ENCODE results near the gene DGKI.

DNA sequence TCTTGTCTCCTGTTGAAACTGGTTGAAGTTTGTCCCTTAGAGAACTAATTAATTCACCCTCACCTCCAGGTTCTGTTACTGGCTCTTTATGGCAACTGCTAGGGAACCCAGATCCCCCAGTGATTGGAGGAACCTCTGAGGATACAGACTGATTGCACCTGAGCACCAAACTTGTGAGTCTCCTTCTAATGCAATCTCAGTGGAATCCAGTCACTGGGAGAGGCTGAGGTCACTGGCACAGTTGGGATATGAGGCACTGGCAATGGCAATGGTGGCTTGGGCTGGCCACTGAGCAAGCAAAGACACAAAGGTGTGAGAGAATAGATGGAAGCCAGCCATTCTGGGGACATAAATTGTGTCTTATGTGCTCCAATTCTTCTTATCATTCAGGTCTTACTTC is 5.3 kb upstream of the DGKI start:
- TF ChIP-seq CTBP1 (IDR thresholded peaks at IDR 0.05; ENCODE audit: borderline replicate concordance): no peak
- TF ChIP-seq SP1 (IDR thresholded peaks at IDR 0.05): no peak
- TF ChIP-seq, protein P1, sequence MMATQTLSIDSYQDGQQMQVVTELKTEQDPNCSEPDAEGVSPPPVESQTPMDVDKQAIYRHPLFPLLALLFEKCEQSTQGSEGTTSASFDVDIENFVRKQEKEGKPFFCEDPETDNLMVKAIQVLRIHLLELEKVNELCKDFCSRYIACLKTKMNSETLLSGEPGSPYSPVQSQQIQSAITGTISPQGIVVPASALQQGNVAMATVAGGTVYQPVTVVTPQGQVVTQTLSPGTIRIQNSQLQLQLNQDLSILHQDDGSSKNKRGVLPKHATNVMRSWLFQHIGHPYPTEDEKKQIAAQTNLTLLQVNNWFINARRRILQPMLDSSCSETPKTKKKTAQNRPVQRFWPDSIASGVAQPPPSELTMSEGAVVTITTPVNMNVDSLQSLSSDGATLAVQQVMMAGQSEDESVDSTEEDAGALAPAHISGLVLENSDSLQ (IDR thresholded peaks at IDR 0.05): no peak
- TF ChIP-seq L3MBTL2 (conservative IDR thresholded peaks at IDR 0.05): no peak
